Stimulated activated naive CD8-positive, alpha-beta T cell treated with anti-CD3 and anti-CD28 coated beads, Interleukin-15, Interleukin-2, amounts not matched to agents 100 ng/mL and 50 ng/mL, for 24 hours (primary cell): ENCODE measurements around the gene AGFG1.
"Not testable (repeated sequence)": the region's sequence is repeated elsewhere in the genome, so short reads cannot be mapped to it uniquely, and the experiment has no call there.

ENCODE experiments used
- H3K27ac Mint-ChIP-seq: one replicate; pipeline ENCODE4 v1.8.0; 2021; ENCODE audit warnings: mild to moderate bottlenecking, mixed read lengths
- H3K27me3 Mint-ChIP-seq: one replicate; pipeline ENCODE4 v1.8.0; 2021; ENCODE audit warnings: mixed read lengths
- H3K36me3 Mint-ChIP-seq: one replicate; pipeline ENCODE4 v1.8.0; 2021; ENCODE audit warnings: low read depth, mixed read lengths
- H3K4me1 Mint-ChIP-seq: one replicate; pipeline ENCODE4 v1.8.0; 2021; ENCODE audit warnings: low read depth, mixed read lengths
- H3K4me3 Mint-ChIP-seq: one replicate; pipeline ENCODE4 v1.8.0; 2021; ENCODE audit warnings: mild to moderate bottlenecking, mixed read lengths
- H3K9me3 Mint-ChIP-seq: one replicate; pipeline ENCODE4 v1.8.0; 2021; ENCODE audit warnings: mixed read lengths

Gene AGFG1

GRCh38 chr2:227518278-227518865 is 46.4 kb downstream of the AGFG1 start:
- H3K27ac Mint-ChIP-seq, H3K4me3 Mint-ChIP-seq, H3K27me3 Mint-ChIP-seq, H3K9me3 Mint-ChIP-seq: not testable (repeated sequence)
- peaks cover 49% of the 10 kb centered on the region for H3K36me3 Mint-ChIP-seq
- peaks cover 58% of the 10 kb centered on the region for H3K4me1 Mint-ChIP-seq

GRCh38 chr2:227521178-227521577 is 49.2 kb downstream of the AGFG1 start:
- peaks cover 55% of the 10 kb centered on the region for H3K36me3 Mint-ChIP-seq
- peaks cover 40% of the 10 kb centered on the region for H3K4me1 Mint-ChIP-seq
- not testable (repeated sequence) for H3K9me3 Mint-ChIP-seq

GRCh38 chr2:227524665-227525064 is 52.7 kb downstream of the AGFG1 start:
- Mint-ChIP-seq H3K9me3 (no peaks in the 10 kb centered on the region), H3K36me3 (peaks cover 80% of the 10 kb centered on the region), H3K4me1 (peaks cover 33% of the 10 kb centered on the region), H3K27ac (no peak overlapping the region), H3K27me3 (no peaks in the 10 kb centered on the region), H3K4me3 (no peak overlapping the region)

More at GRCh38 chr2:227521178-227521577, 49.2 kb downstream of the AGFG1 start:
- not testable (repeated sequence) for H3K27ac Mint-ChIP-seq, H3K4me3 Mint-ChIP-seq, H3K27me3 Mint-ChIP-seq

- peaks cover 76% of the 10 kb centered on the region for H3K36me3 Mint-ChIP-seq
These were observed 55.4 kb downstream of the AGFG1 start for GRCh38 chr2:227527351-227527750.

GRCh38 chr2:227528803-227529202 is 56.8 kb downstream of the AGFG1 start:
- Mint-ChIP-seq H3K27me3 (no peaks in the 10 kb centered on the region), H3K4me1 (peaks cover 17% of the 10 kb centered on the region), H3K4me3 (no peak overlapping the region), H3K9me3 (no peaks in the 10 kb centered on the region), H3K36me3 (peaks cover 75% of the 10 kb centered on the region), H3K27ac (no peak overlapping the region)

More at GRCh38 chr2:227527351-227527750, 55.4 kb downstream of the AGFG1 start:
- H3K4me1 Mint-ChIP-seq = peaks cover 17% of the 10 kb centered on the region
- no peaks in the 10 kb centered on the region for H3K27me3 Mint-ChIP-seq
- no peak overlapping the region for H3K27ac Mint-ChIP-seq
- H3K4me3 Mint-ChIP-seq = no peak overlapping the region
- H3K9me3 Mint-ChIP-seq = no peaks in the 10 kb centered on the region

GRCh38 chr2:227529871-227530270 is 57.9 kb downstream of the AGFG1 start:
- Mint-ChIP-seq H3K4me1 (peaks cover 20% of the 10 kb centered on the region), H3K36me3 (peaks cover 75% of the 10 kb centered on the region), H3K27me3 (no peaks in the 10 kb centered on the region), H3K9me3 (no peaks in the 10 kb centered on the region), H3K4me3 (no peak overlapping the region), H3K27ac (no peak overlapping the region)

- H3K27me3 Mint-ChIP-seq = no peaks in the 10 kb centered on the region
- no peak overlapping the region for H3K27ac Mint-ChIP-seq
- H3K4me1 Mint-ChIP-seq = peaks cover 13% of the 10 kb centered on the region
- peaks cover 76% of the 10 kb centered on the region for H3K36me3 Mint-ChIP-seq
- peaks cover 3% of the 10 kb centered on the region for H3K9me3 Mint-ChIP-seq
- H3K4me3 Mint-ChIP-seq = no peak overlapping the region
These were observed 62.8 kb downstream of the AGFG1 start for GRCh38 chr2:227534714-227535113.

GRCh38 chr2:227536445-227536844 is 64.5 kb downstream of the AGFG1 start:
- H3K27ac Mint-ChIP-seq = no peak overlapping the region

GRCh38 chr2:227539465-227539956 is 67.6 kb downstream of the AGFG1 start:
- Mint-ChIP-seq H3K9me3 (peaks cover 3% of the 10 kb centered on the region), H3K36me3 (peaks cover 88% of the 10 kb centered on the region), H3K4me1 (peaks cover 29% of the 10 kb centered on the region), H3K27me3 (no peaks in the 10 kb centered on the region), H3K27ac (no peak overlapping the region), H3K4me3 (no peak overlapping the region)

More at GRCh38 chr2:227536445-227536844, 64.5 kb downstream of the AGFG1 start:
- no peak overlapping the region for H3K4me3 Mint-ChIP-seq
- peaks cover 16% of the 10 kb centered on the region for H3K4me1 Mint-ChIP-seq
- no peaks in the 10 kb centered on the region for H3K27me3 Mint-ChIP-seq
- peaks cover 3% of the 10 kb centered on the region for H3K9me3 Mint-ChIP-seq
- H3K36me3 Mint-ChIP-seq = peaks cover 81% of the 10 kb centered on the region

GRCh38 chr2:227540352-227540751 is 68.4 kb downstream of the AGFG1 start:
- Mint-ChIP-seq H3K4me1 (peaks cover 33% of the 10 kb centered on the region), H3K36me3 (peaks cover 88% of the 10 kb centered on the region)
- not testable (repeated sequence) for H3K9me3 Mint-ChIP-seq, H3K4me3 Mint-ChIP-seq, H3K27me3 Mint-ChIP-seq, H3K27ac Mint-ChIP-seq

GRCh38 chr2:227545990-227546389 is 74.0 kb downstream of the AGFG1 start:
- H3K4me3 Mint-ChIP-seq = no peak overlapping the region
- H3K36me3 Mint-ChIP-seq = peaks cover 85% of the 10 kb centered on the region
- H3K27me3 Mint-ChIP-seq = no peaks in the 10 kb centered on the region
- no peaks in the 10 kb centered on the region for H3K9me3 Mint-ChIP-seq
- no peak overlapping the region for H3K27ac Mint-ChIP-seq
- H3K4me1 Mint-ChIP-seq = peaks cover 26% of the 10 kb centered on the region

GRCh38 chr2:227551836-227552235 is 79.9 kb downstream of the AGFG1 start:
- peaks cover 65% of the 10 kb centered on the region for H3K36me3 Mint-ChIP-seq
- H3K27ac Mint-ChIP-seq = no peak overlapping the region
- H3K4me1 Mint-ChIP-seq = no peaks in the 10 kb centered on the region
- no peak overlapping the region for H3K4me3 Mint-ChIP-seq
- H3K27me3 Mint-ChIP-seq = no peaks in the 10 kb centered on the region
- H3K9me3 Mint-ChIP-seq = no peaks in the 10 kb centered on the region

GRCh38 chr2:227562581-227562980 is 90.6 kb downstream of the AGFG1 start:
- Mint-ChIP-seq H3K4me1 (no peaks in the 10 kb centered on the region), H3K36me3 (peaks cover 47% of the 10 kb centered on the region), H3K27me3 (no peaks in the 10 kb centered on the region), H3K9me3 (no peaks in the 10 kb centered on the region), H3K4me3 (no peak overlapping the region), H3K27ac (no peak overlapping the region)

GRCh38 chr2:227565080-227565479 is 93.1 kb downstream of the AGFG1 start:
- no peak overlapping the region for H3K4me3 Mint-ChIP-seq
- no peaks in the 10 kb centered on the region for H3K4me1 Mint-ChIP-seq
- H3K27ac Mint-ChIP-seq = no peak overlapping the region
- no peaks in the 10 kb centered on the region for H3K9me3 Mint-ChIP-seq
- peaks cover 35% of the 10 kb centered on the region for H3K36me3 Mint-ChIP-seq
- no peaks in the 10 kb centered on the region for H3K27me3 Mint-ChIP-seq

GRCh38 chr2:227566012-227566411 is 94.1 kb downstream of the AGFG1 start:
- H3K27me3 Mint-ChIP-seq = no peaks in the 10 kb centered on the region
- H3K9me3 Mint-ChIP-seq = no peaks in the 10 kb centered on the region
- H3K4me3 Mint-ChIP-seq = no peak overlapping the region
- H3K4me1 Mint-ChIP-seq = no peaks in the 10 kb centered on the region
- peaks cover 28% of the 10 kb centered on the region for H3K36me3 Mint-ChIP-seq
- H3K27ac Mint-ChIP-seq = no peak overlapping the region

GRCh38 chr2:227568852-227569169 is 96.9 kb downstream of the AGFG1 start:
- H3K4me3 Mint-ChIP-seq = no peak overlapping the region
- H3K9me3 Mint-ChIP-seq = no peaks in the 10 kb centered on the region
- H3K36me3 Mint-ChIP-seq = peaks cover 10% of the 10 kb centered on the region
- no peaks in the 10 kb centered on the region for H3K27me3 Mint-ChIP-seq
- no peak overlapping the region for H3K27ac Mint-ChIP-seq
- no peaks in the 10 kb centered on the region for H3K4me1 Mint-ChIP-seq
